Measurements from ENCODE around the gene PCDH15. TPM values are rescaled to one million over a fixed set of nuclear protein-coding genes. Genes with fewer than 3 reads are reported as not detected.

The PCDH15 gene
- total and polyA plus RNA-seq, 8 donors = 0.58 to 2.1 (median 1.2) TPM

DNA sequence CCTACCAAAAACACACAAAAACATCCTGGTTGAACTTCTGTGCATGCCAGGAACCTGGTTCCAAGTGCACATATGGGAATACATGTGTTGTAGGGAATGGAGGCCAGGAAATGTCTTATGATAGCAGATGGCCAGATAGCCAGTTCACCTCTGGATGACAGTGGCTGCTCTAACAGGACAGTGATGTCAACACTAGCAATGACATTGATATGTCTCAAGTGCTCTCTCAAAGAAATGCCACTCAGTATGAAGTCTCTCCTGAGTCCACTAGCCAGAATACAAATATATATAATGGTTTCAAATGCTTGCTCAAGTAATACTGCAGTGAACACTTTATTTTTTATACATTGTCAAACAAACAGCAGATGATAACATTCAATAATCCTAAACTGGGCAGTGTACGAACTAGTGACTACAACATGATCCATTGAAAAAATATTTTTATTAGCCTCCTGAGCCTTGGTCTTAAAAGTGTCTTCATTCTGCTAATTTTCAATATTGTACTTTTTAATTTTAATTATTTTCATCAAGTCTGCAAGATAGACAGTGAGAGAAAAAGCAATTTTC lies 26.0 kb upstream of the PCDH15 start:
- H3K9me3 ChIP-seq = peaks cover 0 to 3% of the 10 kb centered on the region in 2 donors
- DNase-seq (no peak), ATAC-seq (no peak)
- H3K36me3 ChIP-seq = no peaks in the 10 kb centered on the region
- no peak for TF ChIP-seq CTCF (IDR thresholded peaks at IDR 0.05)
- H3K4me3 ChIP-seq = no peak overlapping the region
- no peak overlapping the region for H3K27ac ChIP-seq
- intact Hi-C loops (cut with DNase I) = no loop called here
- no peaks in the 10 kb centered on the region for H3K27me3 ChIP-seq
- H3K4me1 ChIP-seq = no peaks in the 10 kb centered on the region

DNA sequence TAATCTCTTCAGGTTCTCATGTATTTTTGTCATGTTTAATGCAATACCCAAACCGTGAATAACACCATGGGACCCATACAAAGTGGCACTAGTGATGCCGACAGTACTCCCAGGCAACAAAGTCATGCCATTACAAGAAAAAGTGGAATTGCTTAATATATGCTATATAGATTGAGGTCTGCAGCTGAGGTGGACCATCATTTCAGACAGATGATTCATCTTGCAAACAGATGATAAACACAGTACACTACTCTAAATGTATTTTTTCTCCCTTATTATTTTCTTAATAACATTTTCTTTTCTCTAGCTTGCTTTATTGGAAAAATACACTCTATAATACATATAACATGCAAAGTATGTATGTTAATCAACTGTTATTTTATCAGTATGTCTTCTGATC lies 14.6 kb upstream of the PCDH15 start:
- H3K9me3 ChIP-seq = no peaks in the 10 kb centered on the region
- H3K27me3 ChIP-seq = no peaks in the 10 kb centered on the region
- no peak overlapping the region for H3K4me3 ChIP-seq
- DNase-seq = no peak
- no peak for ATAC-seq
- no peak for TF ChIP-seq CTCF (IDR thresholded peaks at IDR 0.05)
- no peak overlapping the region for H3K27ac ChIP-seq
- H3K4me1 ChIP-seq = no peaks in the 10 kb centered on the region
- H3K36me3 ChIP-seq = no peaks in the 10 kb centered on the region
- intact Hi-C loops (cut with DNase I) = no loop called here

DNA sequence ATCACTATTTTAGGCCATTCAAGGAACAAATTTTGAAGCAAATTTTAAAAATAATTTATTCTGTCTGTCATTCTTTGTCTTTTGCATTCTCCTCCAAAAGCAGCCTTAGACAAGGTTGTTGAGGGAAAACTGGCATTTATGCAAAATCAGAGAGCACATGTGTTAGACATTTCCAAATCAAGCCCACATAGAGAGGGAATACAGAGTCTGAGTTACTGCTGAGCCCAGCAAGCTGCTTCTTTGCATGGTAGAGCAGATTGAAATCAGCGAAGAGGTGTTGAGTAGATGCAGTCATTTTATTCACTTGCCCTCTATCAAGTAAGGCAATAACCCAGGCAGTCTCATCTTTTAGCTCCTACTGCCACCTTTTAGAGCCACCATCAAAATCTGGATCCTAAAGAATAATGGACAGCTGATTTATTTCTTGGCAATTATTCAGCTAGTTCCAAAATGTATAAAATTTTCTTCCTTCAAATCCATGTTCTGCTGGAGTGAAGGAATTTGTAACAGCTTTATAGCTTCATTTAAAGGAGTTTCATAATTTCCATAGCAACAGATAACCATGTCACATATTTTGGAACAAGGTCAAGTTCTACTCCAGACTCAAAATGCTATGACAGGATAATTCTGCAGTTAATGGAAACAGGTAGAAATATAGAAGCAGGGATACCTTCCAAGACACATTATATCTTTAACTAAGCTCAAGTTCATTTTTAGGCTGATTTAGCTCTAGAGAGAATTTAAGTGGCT lies 7.3 kb upstream of the PCDH15 start:
- no peaks in the 10 kb centered on the region for H3K27me3 ChIP-seq
- H3K27ac ChIP-seq = no peak overlapping the region
- peak in 2 of 4 donors; percentile 19 to 32 for DNase-seq
- intact Hi-C loops (cut with DNase I) = no loop called here
- TF ChIP-seq CTCF (IDR thresholded peaks at IDR 0.05) = no peak
- H3K36me3 ChIP-seq = no peaks in the 10 kb centered on the region
- H3K4me3 ChIP-seq = no peak overlapping the region
- no peak for ATAC-seq
- no peaks in the 10 kb centered on the region for H3K4me1 ChIP-seq
- H3K9me3 ChIP-seq = no peaks in the 10 kb centered on the region

DNA sequence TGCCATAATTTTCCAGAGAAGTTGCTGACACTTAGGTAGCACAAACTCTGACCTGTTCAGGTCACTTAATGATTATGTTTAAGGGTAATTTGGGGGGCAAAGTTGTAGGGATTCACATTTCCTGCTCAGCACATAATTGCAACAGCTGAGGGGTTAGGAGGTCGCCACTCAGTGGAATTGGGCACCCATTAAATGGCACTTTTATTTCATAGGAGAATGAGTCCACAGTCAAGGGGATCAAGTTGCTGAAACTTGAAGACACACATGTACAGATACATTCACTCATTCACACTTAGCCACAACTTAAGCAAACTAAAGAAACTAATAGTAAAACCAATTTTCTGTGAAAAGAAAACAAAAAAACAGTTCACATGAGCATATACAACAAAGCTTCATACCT lies 1.5 kb downstream of the PCDH15 start:
- ATAC-seq = no peak
- Histone ChIP-seq H3K36me3 (no peaks in the 10 kb centered on the region), H3K27ac (no peak overlapping the region), H3K9me3 (no peaks in the 10 kb centered on the region), H3K27me3 (no peaks in the 10 kb centered on the region), H3K4me1 (no peaks in the 10 kb centered on the region), H3K4me3 (no peak overlapping the region)
- intact Hi-C loops (cut with DNase I) = no loop called here
- no peak for DNase-seq
- TF ChIP-seq CTCF (IDR thresholded peaks at IDR 0.05) = no peak

- intact Hi-C loops (cut with DNase I) = no loop called here
- H3K27ac ChIP-seq = no peak overlapping the region
Measured at GRCh38 chr10:54797636-54798321, 3.3 kb downstream of the PCDH15 start.

More at GRCh38 chr10:54797636-54798321, 3.3 kb downstream of the PCDH15 start:
- Histone ChIP-seq H3K36me3 (no peaks in the 10 kb centered on the region), H3K4me3 (no peak overlapping the region), H3K4me1 (no peaks in the 10 kb centered on the region), H3K9me3 (no peaks in the 10 kb centered on the region), H3K27me3 (no peaks in the 10 kb centered on the region)
- DNase-seq = no peak
- ATAC-seq = no peak
- no peak for TF ChIP-seq CTCF (IDR thresholded peaks at IDR 0.05)

All from left lung (tissue), 10 donors.